GM10248 (cell line): ENCODE results near the gene UBALD1.

Experiments
- CTCF ChIA-PET: fragments of 300-600 bp; sonication (Branson Sonifier 250); formaldehyde crosslinking; extraction: SDS; loops from one replicate; lab custom pipeline; 2021; ENCODE audit warnings: antibody characterized with exemption; lab: Yijun Ruan, JAX
- POLR2A ChIA-PET: fragments of 350-650 bp; sonication (Branson Sonifier 250); formaldehyde crosslinking; extraction: SDS; loops from one replicate; lab custom pipeline; 2020; ENCODE audit warnings: antibody characterized with exemption; lab: Yijun Ruan, JAX
- DNase-seq: peaks from one replicate; pipeline ENCODE4 v3.0.0; 2012; ENCODE audit errors: extremely low spot score
- TF ChIP-seq, protein P1 (sequence below): IDR thresholded peaks from 2 replicates; pipeline ENCODE4 v1.5.1; 2012; ENCODE audit warnings: mild to moderate bottlenecking, low read depth; ENCODE audit errors: extremely low read depth, missing control alignments, control extremely low read depth

The UBALD1 gene

DNA sequence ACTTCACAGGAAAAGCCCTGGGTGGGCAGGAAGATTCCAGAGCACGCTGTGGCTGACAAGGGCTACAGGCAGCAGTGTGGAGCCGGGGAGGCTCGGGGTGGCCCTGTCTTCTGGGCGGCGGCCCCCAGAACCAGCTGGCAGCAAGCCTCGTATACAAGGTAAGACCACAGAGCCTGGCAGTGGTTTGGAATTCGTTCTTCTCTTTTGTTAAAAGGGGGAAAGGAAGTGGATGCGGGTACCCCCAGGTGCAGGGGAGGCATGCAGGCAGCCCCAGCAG is 6.0 kb downstream of the UBALD1 start:
- POLR2A ChIA-PET: interaction anchor here (0.7 to 1.1 kb wide), 2 partner anchors 44 to 70 kb away, joined by 3 read pairs; partner anchors contain the start of gene CDIP1
- TF ChIP-seq, protein P1, sequence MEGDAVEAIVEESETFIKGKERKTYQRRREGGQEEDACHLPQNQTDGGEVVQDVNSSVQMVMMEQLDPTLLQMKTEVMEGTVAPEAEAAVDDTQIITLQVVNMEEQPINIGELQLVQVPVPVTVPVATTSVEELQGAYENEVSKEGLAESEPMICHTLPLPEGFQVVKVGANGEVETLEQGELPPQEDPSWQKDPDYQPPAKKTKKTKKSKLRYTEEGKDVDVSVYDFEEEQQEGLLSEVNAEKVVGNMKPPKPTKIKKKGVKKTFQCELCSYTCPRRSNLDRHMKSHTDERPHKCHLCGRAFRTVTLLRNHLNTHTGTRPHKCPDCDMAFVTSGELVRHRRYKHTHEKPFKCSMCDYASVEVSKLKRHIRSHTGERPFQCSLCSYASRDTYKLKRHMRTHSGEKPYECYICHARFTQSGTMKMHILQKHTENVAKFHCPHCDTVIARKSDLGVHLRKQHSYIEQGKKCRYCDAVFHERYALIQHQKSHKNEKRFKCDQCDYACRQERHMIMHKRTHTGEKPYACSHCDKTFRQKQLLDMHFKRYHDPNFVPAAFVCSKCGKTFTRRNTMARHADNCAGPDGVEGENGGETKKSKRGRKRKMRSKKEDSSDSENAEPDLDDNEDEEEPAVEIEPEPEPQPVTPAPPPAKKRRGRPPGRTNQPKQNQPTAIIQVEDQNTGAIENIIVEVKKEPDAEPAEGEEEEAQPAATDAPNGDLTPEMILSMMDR: no peak
- no peak for DNase-seq
- CTCF ChIA-PET: no interaction called here

DNA sequence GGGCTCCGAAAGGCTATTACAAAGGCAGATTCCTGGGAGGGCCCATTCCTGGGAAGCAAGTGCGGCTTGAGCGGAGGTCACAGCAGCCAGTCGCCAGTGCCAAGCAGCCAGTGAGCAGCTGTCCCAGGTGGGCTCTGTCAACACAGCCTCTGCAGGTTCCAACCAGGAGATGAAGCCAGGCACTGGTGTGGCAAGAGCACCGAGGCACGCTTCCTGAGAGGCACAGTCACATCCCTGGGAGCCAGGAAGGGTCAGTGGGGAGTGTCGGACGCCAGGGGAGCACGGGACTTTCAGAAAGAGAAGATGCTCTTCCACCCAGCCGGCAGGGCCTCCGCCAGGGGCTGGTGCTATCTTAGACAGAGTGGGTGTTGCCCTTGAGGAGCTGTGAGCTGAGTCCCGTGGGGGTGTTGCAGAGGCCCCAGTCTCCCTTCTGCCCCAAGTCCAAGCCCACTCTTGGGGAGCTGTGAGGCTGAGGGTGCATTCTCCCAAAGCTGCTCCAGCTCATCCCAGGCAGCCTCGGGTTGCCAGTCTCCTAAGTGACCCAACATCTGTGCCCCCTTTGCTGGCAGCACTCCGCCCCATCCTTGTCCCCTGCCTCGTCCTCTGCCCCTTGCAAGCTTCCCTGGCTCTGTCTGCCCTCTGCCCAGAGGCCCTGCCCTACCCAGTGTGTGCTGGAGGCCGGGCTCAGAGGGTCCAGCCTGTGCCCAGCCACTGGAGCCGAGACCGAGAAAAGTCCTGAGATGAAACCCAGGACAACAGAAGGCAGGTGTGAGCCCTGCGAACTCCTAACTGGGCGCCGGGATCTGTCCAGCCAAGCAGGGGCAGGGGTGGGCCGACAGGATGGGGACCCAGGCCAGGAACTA is 6.6 kb downstream of the UBALD1 start:
- CTCF ChIA-PET: interaction anchor here (1.3 kb wide), 1 partner anchor 8 kb away, joined by 3 read pairs; no protein-coding TSS in a partner anchor
- POLR2A ChIA-PET: interaction anchor here (0.7 to 1.1 kb wide), 2 partner anchors 45 to 69 kb away, joined by 3 read pairs; partner anchors contain the start of gene CDIP1
- no peak for DNase-seq
- TF ChIP-seq, protein P1: no peak

GRCh38 chr16:4606354-4606753 is 8.3 kb downstream of the UBALD1 start:
- no peak for DNase-seq
- ChIA-PET CTCF (interaction anchor here (1.0 to 1.3 kb wide), 3 partner anchors 10 to 57 kb away, joined by 3 to 4 read pairs (median 3); no protein-coding TSS in a partner anchor), POLR2A (no interaction called here)
- TF ChIP-seq, protein P1: no peak

GRCh38 chr16:4604401-4604800 is 10.3 kb downstream of the UBALD1 start:
- ChIA-PET CTCF (no interaction called here), POLR2A (no interaction called here)
- no peak for DNase-seq
- TF ChIP-seq, protein P1: no peak

- no peak for DNase-seq
- CTCF ChIA-PET: interaction anchor here (0.8 kb wide), 1 partner anchor 46 kb away, joined by 3 read pairs; no protein-coding TSS in a partner anchor
- TF ChIP-seq, protein P1: no peak
- POLR2A ChIA-PET: interaction anchor here (0.6 kb wide), 1 partner anchor 34 kb away, joined by 5 read pairs; no protein-coding TSS in a partner anchor
Observed at GRCh38 chr16:4603624-4604170, 11.0 kb downstream of the UBALD1 start.

- ChIA-PET CTCF (no interaction called here), POLR2A (interaction anchor here (0.6 kb wide), 1 partner anchor 11 kb away, joined by 5 read pairs; no protein-coding TSS in a partner anchor)
- TF ChIP-seq, protein P1: no peak
- DNase-seq: no peak
Observed at GRCh38 chr16:4602331-4602730, 12.4 kb downstream of the UBALD1 start.
